Mesenchymal stem cell (in vitro differentiated cells and primary cell): ENCODE measurements around the gene TTYH3.

Source experiments
- DNase-seq: peaks from one replicate; pipeline ENCODE4 v3.0.0-alpha.2; 2013
- H2AFZ ChIP-seq: one replicate; pipeline ENCODE4 v1.6.1; 2013; ENCODE audit warnings: low read depth, mild to moderate bottlenecking, control low read depth, inconsistent platforms, low read length, moderate library complexity
- H2AK5ac ChIP-seq: 2 replicates; pipeline ENCODE4 v1.6.1; 2013; ENCODE audit warnings: low read length, moderate library complexity, mild to moderate bottlenecking, inconsistent platforms; ENCODE audit not compliant: severe bottlenecking
- H2BK120ac ChIP-seq: one replicate; pipeline ENCODE4 v1.6.1; 2013; ENCODE audit warnings: low read depth, mild to moderate bottlenecking, inconsistent platforms, low read length, moderate library complexity
- H2BK12ac ChIP-seq, 2 experiments: one replicate each; pipeline ENCODE4 v1.6.1; 2013; ENCODE audit warnings: inconsistent platforms in 2 of 2, low read length in 2 of 2, mild to moderate bottlenecking in 2 of 2, moderate library complexity in 2 of 2, control low read depth in 1 of 2
- H2BK15ac ChIP-seq: one replicate; pipeline ENCODE4 v1.6.1; 2013; ENCODE audit warnings: mild to moderate bottlenecking, low read depth, inconsistent platforms; ENCODE audit not compliant: poor library complexity, severe bottlenecking
- H2BK5ac ChIP-seq: 2 replicates; pipeline ENCODE4 v1.6.1; 2013; ENCODE audit warnings: low read depth, mild to moderate bottlenecking, low read length, control low read depth, inconsistent platforms; ENCODE audit not compliant: poor library complexity, severe bottlenecking
- H3K14ac ChIP-seq, 2 experiments: one replicate each; pipeline ENCODE4 v1.6.1; 2013; ENCODE audit warnings: inconsistent platforms in 2 of 2, low read length in 2 of 2, control low read depth in 1 of 2, mild to moderate bottlenecking in 1 of 2, moderate library complexity in 1 of 2
- H3K18ac ChIP-seq, 2 experiments: one replicate each; pipeline ENCODE4 v1.6.1; 2013; ENCODE audit warnings: inconsistent platforms in 2 of 2, low read length in 2 of 2, control low read depth in 1 of 2, low read depth in 1 of 2, mild to moderate bottlenecking in 1 of 2
- H3K23ac ChIP-seq, 2 experiments: one replicate each; pipeline ENCODE4 v1.6.1; 2013; ENCODE audit warnings: inconsistent platforms in 2 of 2, low read length in 2 of 2, mild to moderate bottlenecking in 2 of 2, moderate library complexity in 2 of 2, control low read depth in 1 of 2
- H3K27ac ChIP-seq: 2 replicates; pipeline ENCODE4 v1.5.1; 2013; ENCODE audit warnings: mild to moderate bottlenecking, moderate library complexity, low read length, control low read depth, inconsistent platforms; ENCODE audit not compliant: poor library complexity, severe bottlenecking
- H3K27me3 ChIP-seq, 2 experiments: 2 replicates each; pipeline versions ENCODE4 v1.6.1 to v1.7.0; 2013; ENCODE audit warnings: low read length in 2 of 2, mild to moderate bottlenecking in 2 of 2, moderate library complexity in 2 of 2, control low read depth in 1 of 2, inconsistent platforms in 1 of 2; ENCODE audit not compliant: control insufficient read depth in 1 of 2, insufficient read depth in 1 of 2
- H3K36me3 ChIP-seq, 2 experiments: 2 replicates each; pipeline versions ENCODE4 v1.6.1 to v1.7.0; 2013; ENCODE audit warnings: low read length in 2 of 2, control low read depth in 1 of 2, inconsistent platforms in 1 of 2, low read depth in 1 of 2, mild to moderate bottlenecking in 1 of 2; ENCODE audit not compliant: insufficient read depth in 2 of 2, control insufficient read depth in 1 of 2
- H3K4ac ChIP-seq, 2 experiments: one replicate each; pipeline ENCODE4 v1.6.1; 2013; ENCODE audit warnings: inconsistent platforms in 2 of 2, low read length in 2 of 2, mild to moderate bottlenecking in 2 of 2, moderate library complexity in 2 of 2, control low read depth in 1 of 2, low read depth in 1 of 2
- H3K4me1 ChIP-seq: 2 replicates; pipeline ENCODE4 v1.6.1; 2013; ENCODE audit warnings: low read depth, low read length, control low read depth; ENCODE audit not compliant: control insufficient read depth, insufficient read depth
- H3K4me2 ChIP-seq: 2 replicates; pipeline ENCODE4 v1.6.1; 2013; ENCODE audit warnings: low read length, mild to moderate bottlenecking, inconsistent platforms; ENCODE audit not compliant: poor library complexity, severe bottlenecking
- H3K4me3 ChIP-seq, 2 experiments: 2 replicates each; pipeline versions ENCODE4 v1.5.1 to v1.7.0; 2013; ENCODE audit warnings: low read length in 2 of 2, mild to moderate bottlenecking in 2 of 2, control low read depth in 1 of 2, low read depth in 1 of 2; ENCODE audit not compliant: insufficient read depth in 1 of 2
- H3K79me1 ChIP-seq: replicated peaks from 2 replicates; pipeline ENCODE4 v1.6.1; 2013; ENCODE audit warnings: mild to moderate bottlenecking, control low read depth, low read length, inconsistent platforms; ENCODE audit not compliant: poor library complexity, severe bottlenecking
- H3K9ac ChIP-seq: 2 replicates; pipeline ENCODE4 v1.7.0; 2013; ENCODE audit warnings: mild to moderate bottlenecking, low read length, moderate library complexity
- H3K9me3 ChIP-seq: 2 replicates; pipeline ENCODE4 v1.7.0; 2013; ENCODE audit warnings: mild to moderate bottlenecking, low read length; ENCODE audit not compliant: control insufficient read depth
- H4K8ac ChIP-seq: one replicate; pipeline ENCODE4 v1.6.1; 2013; ENCODE audit warnings: inconsistent platforms, mild to moderate bottlenecking, low read length, moderate library complexity
- H4K91ac ChIP-seq: one replicate; pipeline ENCODE4 v1.6.1; 2013; ENCODE audit warnings: mild to moderate bottlenecking, low read length, inconsistent platforms
- WGBS: methylation state at CpG from one replicate; pipeline ENCODE4 v1.1.7; 2013; ENCODE audit warnings: mixed read lengths; 5-methylcytosine and 5-hydroxymethylcytosine counted together

Gene TTYH3

DNA sequence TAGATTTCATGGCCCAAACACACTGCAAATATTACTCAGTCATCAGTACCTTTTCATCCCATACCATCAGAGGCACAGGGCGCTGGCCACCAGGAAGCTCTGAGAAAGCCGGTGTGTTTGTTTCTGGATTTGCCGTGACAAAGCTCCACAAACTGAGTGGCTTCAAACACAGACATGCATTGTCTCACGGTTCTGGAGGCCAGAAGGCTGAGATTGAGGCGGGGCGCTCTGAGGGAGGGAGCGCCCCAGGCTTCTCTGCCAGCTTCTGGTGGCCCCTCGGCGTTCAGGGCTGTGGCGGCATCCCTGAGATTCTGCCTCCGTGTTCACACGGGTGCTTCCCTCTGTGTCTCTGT is 3.7 kb upstream of the TTYH3 start:
- H2BK5ac ChIP-seq, result no peak overlapping the region
- H3K27ac ChIP-seq, result no peak overlapping the region
- no peak overlapping the region for H2AFZ ChIP-seq
- no peaks in the 10 kb centered on the region for H3K27me3 ChIP-seq
- H2BK15ac ChIP-seq, result no peak overlapping the region
- no peak overlapping the region for H3K9ac ChIP-seq
- no peak overlapping the region for H3K4ac ChIP-seq
- no peak overlapping the region for H3K14ac ChIP-seq
- H3K79me1 ChIP-seq, result peaks cover 4% of the 10 kb centered on the region
- H3K23ac ChIP-seq, result no peak overlapping the region
- H2BK12ac ChIP-seq, result no peak overlapping the region
- H3K9me3 ChIP-seq, result no peaks in the 10 kb centered on the region
- H3K4me1 ChIP-seq, result peaks cover 37% of the 10 kb centered on the region
- H3K18ac ChIP-seq, result no peak overlapping the region
- H2AK5ac ChIP-seq, result no peak overlapping the region
- H4K8ac ChIP-seq, result no peak overlapping the region
- no peak for DNase-seq
- no peaks in the 10 kb centered on the region for H3K36me3 ChIP-seq
- H3K4me3 ChIP-seq, result no peak overlapping the region
- WGBS, result 83% methylated on average over 12 of the region's 12 CpGs
- H2BK120ac ChIP-seq, result no peak overlapping the region
- no peak overlapping the region for H4K91ac ChIP-seq
- H3K4me2 ChIP-seq, result no peak overlapping the region

DNA sequence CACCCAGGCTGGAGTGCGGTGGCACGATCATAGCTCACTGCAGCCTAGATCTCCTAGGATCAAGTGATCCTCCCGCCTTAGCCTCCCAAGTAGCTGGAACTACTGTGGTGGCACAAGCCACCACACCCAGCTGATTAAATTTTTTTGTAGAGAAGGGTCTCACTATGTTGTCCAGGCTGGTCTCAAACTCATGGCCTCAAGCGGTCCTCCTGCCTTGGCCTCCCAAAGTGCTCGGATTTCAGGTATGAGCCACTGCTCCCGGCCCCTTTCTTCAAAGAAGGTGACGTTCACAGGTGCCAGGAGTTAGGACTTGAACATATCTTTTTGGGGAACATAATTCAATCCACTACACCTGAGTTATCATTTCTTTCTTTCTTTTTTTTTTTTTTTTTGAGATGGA is 2.9 kb upstream of the TTYH3 start:
- Histone ChIP-seq H3K9ac (no peak overlapping the region), H3K27ac (no peak overlapping the region), H3K4me1 (peaks cover 31% of the 10 kb centered on the region), H2BK5ac (no peak overlapping the region), H3K14ac (no peak overlapping the region), H3K79me1 (peaks cover 4% of the 10 kb centered on the region), H3K9me3 (no peaks in the 10 kb centered on the region), H2AFZ (no peak overlapping the region), H3K4ac (no peak overlapping the region), H2BK15ac (no peak overlapping the region), H2AK5ac (no peak overlapping the region), H3K4me2 (no peak overlapping the region), H2BK12ac (no peak overlapping the region), H4K8ac (no peak overlapping the region), H4K91ac (no peak overlapping the region), H3K18ac (no peak overlapping the region), H3K36me3 (no peaks in the 10 kb centered on the region), H2BK120ac (no peak overlapping the region), H3K27me3 (no peaks in the 10 kb centered on the region), H3K4me3 (no peak overlapping the region), H3K23ac (no peak overlapping the region)
- 96% methylated on average over 6 of the region's 7 CpGs for WGBS
- no peak for DNase-seq

DNA sequence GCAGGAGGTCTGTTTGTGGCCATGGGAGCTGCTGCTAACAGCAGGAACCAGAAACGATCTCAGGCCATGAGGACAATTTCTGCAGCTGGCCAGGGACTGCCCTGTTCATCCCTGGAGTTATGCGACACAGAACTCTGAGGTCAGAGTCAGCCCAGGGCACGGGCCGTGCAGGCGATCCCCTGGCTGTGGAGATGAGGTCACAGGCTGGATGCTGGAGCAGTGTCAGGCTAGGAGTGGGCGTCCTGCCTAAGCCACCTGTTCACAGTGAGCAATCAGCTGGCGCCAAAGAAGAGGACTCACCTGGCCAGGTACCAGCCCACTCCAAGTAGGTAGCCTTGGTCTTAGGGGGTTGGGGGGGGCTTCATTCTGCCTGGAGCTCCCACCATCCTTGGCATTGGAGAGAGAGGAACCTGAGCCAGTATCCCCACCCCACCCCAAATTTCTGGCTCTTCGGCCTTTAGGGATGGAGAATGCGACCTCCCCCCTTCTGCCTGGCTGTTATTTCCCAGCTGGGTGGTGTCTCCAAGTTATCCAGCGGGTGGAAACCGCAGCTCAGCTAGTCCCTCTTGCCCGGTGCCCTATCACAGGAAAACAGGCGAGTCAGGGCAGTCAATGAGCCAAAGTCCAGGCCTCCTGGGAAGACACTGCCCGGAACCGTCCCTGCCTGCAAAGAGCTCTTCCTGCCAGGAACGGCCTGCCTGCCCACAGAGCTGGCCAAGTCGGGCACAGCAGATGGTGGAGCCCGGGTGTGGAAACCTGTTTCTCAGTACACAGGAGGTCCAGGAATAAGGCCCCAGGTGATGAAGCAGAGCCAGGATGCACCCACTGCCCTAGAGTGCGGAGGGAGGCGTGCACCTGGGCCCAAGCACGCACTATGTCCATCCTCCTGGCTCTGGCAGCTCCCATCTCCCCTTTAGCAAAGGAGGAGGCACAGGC is 1.8 kb upstream of the TTYH3 start:
- peak; percentile 64 for DNase-seq
- Histone ChIP-seq H3K27me3 (no peaks in the 10 kb centered on the region), H2AFZ (no peak overlapping the region), H4K8ac (no peak overlapping the region), H3K18ac (peak overlapping the region in 1 of 2 experiments; percentile 28), H4K91ac (peak overlapping the region; percentile 55), H3K23ac (no peak overlapping the region), H3K4ac (peak overlapping the region in 1 of 2 experiments; percentile 15), H2BK12ac (no peak overlapping the region), H3K79me1 (no peaks in the 10 kb centered on the region), H3K27ac (peak overlapping the region; percentile 79), H3K4me3 (no peak overlapping the region), H2BK5ac (no peak overlapping the region), H3K36me3 (peaks cover 0 to 10% of the 10 kb centered on the region in 2 experiments), H3K4me2 (no peak overlapping the region), H2BK15ac (peak overlapping the region; percentile 15), H2AK5ac (peak overlapping the region; percentile 95), H3K14ac (peak overlapping the region in 1 of 2 experiments; percentile 22), H3K9ac (peak overlapping the region; percentile 25), H3K9me3 (no peaks in the 10 kb centered on the region), H2BK120ac (no peak overlapping the region), H3K4me1 (peaks cover 31% of the 10 kb centered on the region)
- 68% methylated on average over 21 of the region's 21 CpGs for WGBS

DNA sequence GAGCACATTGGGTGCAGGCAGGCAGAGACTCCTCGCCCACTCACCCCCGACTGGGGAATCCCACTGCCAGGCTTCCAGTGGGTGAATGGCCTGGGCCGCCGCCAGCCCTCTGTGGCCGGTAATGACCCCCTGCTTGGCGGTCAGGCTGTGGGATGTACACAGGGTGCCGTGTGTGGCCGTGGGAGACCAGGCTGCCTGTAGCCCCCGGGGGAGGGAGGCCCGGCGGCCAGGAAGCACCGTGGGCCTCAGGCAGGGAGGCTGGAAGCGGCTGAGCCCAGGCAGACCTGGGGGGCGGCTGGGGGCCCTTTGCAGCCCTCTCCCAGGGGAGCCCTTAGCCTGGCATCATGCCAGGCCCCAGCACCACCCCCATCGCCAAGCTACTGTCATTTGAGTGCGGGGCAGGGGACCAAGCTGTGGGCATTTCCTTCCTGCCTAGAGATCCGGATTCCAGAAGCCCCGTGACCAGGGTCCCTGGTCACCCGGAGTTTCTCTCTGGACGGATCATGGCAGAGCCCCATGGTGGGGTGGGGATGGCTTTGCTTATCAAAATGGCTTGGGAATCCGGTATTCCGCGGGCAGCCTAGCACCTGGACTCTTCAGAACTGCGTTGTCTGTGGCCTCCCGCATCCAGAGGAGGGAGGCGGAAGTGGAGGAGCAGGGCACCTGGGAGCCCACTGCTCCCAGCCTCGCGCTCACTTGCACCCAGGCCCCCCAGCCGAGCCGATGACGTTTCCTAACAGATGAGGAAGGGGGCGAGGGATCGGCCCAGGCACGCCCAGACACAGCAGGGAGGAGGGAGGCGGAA is 1.1 kb downstream of the TTYH3 start:
- peak overlapping the region; percentile 86 for H3K4me2 ChIP-seq
- peak overlapping the region in 1 of 2 experiments; percentile 98 for H3K23ac ChIP-seq
- H3K4me1 ChIP-seq, result peaks cover 56% of the 10 kb centered on the region
- H3K14ac ChIP-seq, result peak overlapping the region; percentile 37 to 96
- no peaks in the 10 kb centered on the region for H3K27me3 ChIP-seq
- DNase-seq, result peak; percentile 85
- peak overlapping the region; percentile 9 to 70 for H2BK12ac ChIP-seq
- peak overlapping the region; percentile 89 to 98 for H3K18ac ChIP-seq
- H3K9me3 ChIP-seq, result no peaks in the 10 kb centered on the region
- H2BK120ac ChIP-seq, result peak overlapping the region; percentile 85
- H3K79me1 ChIP-seq, result no peaks in the 10 kb centered on the region
- no peak overlapping the region for H2AFZ ChIP-seq
- peak overlapping the region; percentile 92 for H3K9ac ChIP-seq
- H3K4ac ChIP-seq, result peak overlapping the region; percentile 68 to 93
- peak overlapping the region; percentile 55 for H4K91ac ChIP-seq
- H3K27ac ChIP-seq, result peak overlapping the region; percentile 99
- H4K8ac ChIP-seq, result peak overlapping the region; percentile 72
- 2% methylated on average over 32 of the region's 35 CpGs for WGBS
- H2BK5ac ChIP-seq, result peak overlapping the region; percentile 95
- H3K36me3 ChIP-seq, result peaks cover 4 to 36% of the 10 kb centered on the region in 2 experiments
- H3K4me3 ChIP-seq, result peak overlapping the region; percentile 73 to 94
- peak overlapping the region; percentile 6 for H2BK15ac ChIP-seq
- H2AK5ac ChIP-seq, result peak overlapping the region; percentile 87
